Adrenal gland (tissue), 5 donors: ENCODE data around the gene TFR2.

ENCODE experiments used
- POLR2A ChIP-seq, 2 donors: fragments of 450-650 bp; IDR thresholded peaks; one replicate each; pipeline ENCODE4 v1.6.1; 2017; ENCODE audit warnings: antibody characterized with exemption in 2 of 2, mild to moderate bottlenecking in 2 of 2, moderate library complexity in 1 of 2
- TF ChIP-seq, protein P1 (sequence below), 6 experiments: fragments of 450-650 bp in 4 of 6; fragments of 200-600 bp in 2 of 6; sonication (generic) in 1 of 6; IDR thresholded peaks; 1 replicate in 5 of 6; 2 replicates in 1 of 6; pipeline versions ENCODE4 v1.5.1 to v1.8.0; 2016 to 2021; ENCODE audit warnings: antibody characterized with exemption in 6 of 6, mild to moderate bottlenecking in 2 of 6, moderate library complexity in 1 of 6
- donor health status: DM: no; HTN: no; CAD: no.

DNA sequence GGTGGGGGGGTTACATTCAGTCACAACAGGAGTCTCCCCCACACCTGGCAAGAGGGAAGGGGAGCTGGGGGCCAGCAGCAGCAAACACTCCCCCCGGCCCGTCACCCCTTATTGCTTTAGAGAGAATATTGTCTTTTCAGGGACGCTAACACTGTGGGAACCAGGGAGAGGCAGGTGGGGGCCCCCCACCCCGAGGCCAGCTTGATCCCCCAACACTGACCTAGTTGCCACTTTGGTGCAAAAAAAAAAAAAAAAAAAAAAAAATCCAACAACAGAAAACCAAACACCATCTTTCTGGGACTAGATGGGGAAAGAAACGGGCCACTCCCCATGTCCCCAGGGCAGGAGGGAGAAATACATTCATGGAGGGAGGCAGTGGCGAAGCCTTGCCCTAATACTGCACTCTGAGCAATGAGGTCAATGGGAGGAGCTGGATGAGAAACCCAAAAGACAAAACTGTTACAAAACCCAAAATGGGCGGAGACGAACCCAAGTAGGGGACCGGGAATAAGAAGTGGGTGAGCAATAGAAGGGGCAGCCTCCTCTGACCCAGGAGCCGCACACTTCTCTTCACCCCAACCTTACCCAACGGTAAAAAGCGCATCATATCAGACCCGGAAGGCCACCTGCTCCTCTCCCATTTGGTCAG lies 38.7 kb upstream of the TFR2 start:
- TF ChIP-seq, protein P1, sequence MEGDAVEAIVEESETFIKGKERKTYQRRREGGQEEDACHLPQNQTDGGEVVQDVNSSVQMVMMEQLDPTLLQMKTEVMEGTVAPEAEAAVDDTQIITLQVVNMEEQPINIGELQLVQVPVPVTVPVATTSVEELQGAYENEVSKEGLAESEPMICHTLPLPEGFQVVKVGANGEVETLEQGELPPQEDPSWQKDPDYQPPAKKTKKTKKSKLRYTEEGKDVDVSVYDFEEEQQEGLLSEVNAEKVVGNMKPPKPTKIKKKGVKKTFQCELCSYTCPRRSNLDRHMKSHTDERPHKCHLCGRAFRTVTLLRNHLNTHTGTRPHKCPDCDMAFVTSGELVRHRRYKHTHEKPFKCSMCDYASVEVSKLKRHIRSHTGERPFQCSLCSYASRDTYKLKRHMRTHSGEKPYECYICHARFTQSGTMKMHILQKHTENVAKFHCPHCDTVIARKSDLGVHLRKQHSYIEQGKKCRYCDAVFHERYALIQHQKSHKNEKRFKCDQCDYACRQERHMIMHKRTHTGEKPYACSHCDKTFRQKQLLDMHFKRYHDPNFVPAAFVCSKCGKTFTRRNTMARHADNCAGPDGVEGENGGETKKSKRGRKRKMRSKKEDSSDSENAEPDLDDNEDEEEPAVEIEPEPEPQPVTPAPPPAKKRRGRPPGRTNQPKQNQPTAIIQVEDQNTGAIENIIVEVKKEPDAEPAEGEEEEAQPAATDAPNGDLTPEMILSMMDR (IDR thresholded peaks at IDR 0.05), result no peak
- peak in 1 of 2 donors; percentile 39 for TF ChIP-seq POLR2A (IDR thresholded peaks at IDR 0.05)
